ENCODE measurements around the gene DHRSX.

DNA sequence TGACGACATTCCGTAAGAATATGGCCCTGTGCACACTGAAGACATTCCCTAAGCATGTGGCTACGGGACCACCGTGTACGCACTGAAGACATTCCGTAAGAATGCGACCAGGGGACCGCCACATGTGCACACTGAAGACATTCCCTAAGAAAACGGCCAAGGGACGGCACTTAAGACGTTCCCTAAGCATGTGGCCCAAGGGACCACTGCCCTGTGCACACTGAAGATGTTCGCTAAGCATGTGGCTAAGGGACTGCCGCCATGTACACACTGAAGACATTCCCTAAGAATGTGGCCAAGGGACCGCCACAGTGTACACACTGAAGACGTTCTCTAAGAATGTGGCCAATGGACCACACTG, 21.4 kb downstream of the DHRSX start:
- no peak for TF ChIP-seq SNRNP70 (optimal IDR thresholded peaks at IDR 0.05; ENCODE audit: low read depth, low read length)
- TF ChIP-seq, protein P1, sequence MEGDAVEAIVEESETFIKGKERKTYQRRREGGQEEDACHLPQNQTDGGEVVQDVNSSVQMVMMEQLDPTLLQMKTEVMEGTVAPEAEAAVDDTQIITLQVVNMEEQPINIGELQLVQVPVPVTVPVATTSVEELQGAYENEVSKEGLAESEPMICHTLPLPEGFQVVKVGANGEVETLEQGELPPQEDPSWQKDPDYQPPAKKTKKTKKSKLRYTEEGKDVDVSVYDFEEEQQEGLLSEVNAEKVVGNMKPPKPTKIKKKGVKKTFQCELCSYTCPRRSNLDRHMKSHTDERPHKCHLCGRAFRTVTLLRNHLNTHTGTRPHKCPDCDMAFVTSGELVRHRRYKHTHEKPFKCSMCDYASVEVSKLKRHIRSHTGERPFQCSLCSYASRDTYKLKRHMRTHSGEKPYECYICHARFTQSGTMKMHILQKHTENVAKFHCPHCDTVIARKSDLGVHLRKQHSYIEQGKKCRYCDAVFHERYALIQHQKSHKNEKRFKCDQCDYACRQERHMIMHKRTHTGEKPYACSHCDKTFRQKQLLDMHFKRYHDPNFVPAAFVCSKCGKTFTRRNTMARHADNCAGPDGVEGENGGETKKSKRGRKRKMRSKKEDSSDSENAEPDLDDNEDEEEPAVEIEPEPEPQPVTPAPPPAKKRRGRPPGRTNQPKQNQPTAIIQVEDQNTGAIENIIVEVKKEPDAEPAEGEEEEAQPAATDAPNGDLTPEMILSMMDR (IDR thresholded peaks at IDR 0.05 in 2 of 3, conservative IDR thresholded peaks at IDR 0.05 in 1 of 3; ENCODE audit: insufficient read depth in 2 of 3, low read depth in 1 of 3, low read length in 3 of 3) = no peak
- TF ChIP-seq FOXP1 (CRISPR knock-in tag; IDR thresholded peaks at IDR 0.05) = no peak
- TF ChIP-seq ZNF766 (CRISPR knock-in tag; conservative IDR thresholded peaks at IDR 0.05) = no peak
- TF ChIP-seq TSC22D4 (tag; IDR thresholded peaks at IDR 0.05) = no peak
- no peak for TF ChIP-seq NR1H2 (CRISPR knock-in tag; IDR thresholded peaks at IDR 0.05)
- TF ChIP-seq EP300 (IDR thresholded peaks at IDR 0.05; ENCODE audit: low read length) = no peak
